NK-92 (cell line): ENCODE measurements around the gene LRMDA.
"Not testable (repeated sequence)": the region's sequence is repeated elsewhere in the genome, so short reads cannot be mapped to it uniquely, and the experiment has no call there.

Experiments used
- DNase-seq: peaks from one replicate; lab custom pipeline; 2025; ENCODE audit not compliant: unreplicated experiment; lab: John Stamatoyannopoulos, UW

The LRMDA gene

DNA sequence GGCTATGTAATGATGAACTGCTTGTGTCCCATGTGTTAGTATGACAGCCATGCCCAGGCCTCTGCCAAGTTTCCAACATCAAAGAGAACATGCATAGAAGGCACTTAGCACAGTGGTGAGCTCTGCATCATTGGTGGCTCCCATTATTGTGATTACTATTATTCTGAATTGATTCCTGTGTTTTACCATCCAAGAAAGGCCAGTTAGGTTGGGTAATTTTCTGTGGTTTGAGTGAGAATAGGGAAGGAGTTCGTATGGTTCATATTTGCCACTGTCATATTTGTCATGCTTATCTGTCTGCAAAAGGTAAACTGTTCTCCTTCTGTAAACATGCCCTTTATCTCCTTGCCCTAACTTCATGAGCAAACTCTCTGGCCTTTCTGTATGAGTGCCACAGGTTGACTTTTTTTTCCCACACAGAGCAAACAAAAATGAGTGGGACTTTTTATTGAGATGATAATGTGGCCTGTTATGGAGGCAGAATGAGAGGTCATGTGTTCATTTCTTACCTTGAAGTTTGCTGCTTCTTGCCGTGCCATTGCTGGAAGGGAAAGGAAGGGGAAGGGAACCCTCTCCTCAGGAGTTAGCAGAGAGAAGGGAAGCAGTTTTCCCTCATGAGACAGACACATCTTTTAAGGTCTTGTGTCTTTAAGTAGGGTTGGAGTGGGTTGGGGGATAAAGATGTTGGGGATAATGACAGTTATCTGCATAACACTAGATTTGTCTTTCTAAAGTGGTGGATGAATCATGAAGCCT, 301.9 kb downstream of the LRMDA start:
- DNase-seq, result no peak

DNA sequence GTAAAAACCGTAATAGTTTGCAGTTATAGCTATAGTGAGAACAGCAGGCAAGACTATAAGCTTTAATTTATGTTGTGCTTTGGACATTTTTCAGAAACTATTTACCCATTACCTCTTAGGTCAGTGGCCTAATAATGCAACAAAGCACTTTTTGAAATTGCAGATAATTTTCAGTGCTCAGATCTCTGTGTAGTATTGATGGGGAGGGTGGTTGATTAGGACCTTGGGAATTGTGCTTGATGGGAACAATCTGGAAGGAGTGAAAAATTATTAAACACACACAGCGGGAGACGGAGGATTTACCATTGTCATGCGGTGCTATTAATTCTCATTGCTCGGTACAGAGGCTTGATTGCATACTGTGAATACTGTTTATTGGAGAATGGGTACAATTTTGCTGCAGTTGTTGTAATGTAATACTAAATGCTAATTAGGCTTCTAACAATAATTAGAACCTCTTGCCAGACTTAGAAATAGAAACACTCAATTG, 304.8 kb downstream of the LRMDA start:
- no peak for DNase-seq

DNA sequence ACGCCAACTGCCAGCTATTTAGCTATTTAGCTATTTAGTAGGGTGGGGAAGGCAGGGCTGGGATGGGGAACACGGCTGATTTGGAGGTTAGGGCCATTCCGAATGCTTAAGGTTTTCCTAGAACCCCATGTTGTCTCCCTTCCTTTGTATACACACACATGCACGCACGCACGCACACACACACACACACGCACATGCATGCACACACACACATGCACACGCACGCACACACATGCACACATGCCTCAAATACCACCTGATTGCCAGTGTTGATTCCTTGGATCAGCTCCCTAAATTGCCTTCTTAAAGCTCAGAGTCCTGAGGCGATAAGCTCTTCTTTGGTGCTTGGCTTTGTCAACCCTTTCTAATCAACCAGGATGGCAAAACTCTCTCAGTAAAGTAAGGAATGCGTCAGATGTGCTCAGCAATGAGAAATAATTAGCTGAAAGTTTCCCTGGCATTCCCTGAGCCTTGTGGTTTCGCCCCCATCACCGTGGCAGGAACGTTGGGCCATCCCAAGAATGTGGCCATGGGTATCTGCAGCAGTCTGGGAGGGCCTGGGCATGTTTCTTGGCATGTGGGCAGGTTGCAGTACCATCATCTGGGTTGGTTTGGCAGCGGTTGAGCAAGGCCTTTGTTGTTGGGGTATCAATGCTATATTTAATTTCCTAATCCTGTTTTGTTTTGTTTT, 305.6 kb downstream of the LRMDA start:
- no peak for DNase-seq

DNA sequence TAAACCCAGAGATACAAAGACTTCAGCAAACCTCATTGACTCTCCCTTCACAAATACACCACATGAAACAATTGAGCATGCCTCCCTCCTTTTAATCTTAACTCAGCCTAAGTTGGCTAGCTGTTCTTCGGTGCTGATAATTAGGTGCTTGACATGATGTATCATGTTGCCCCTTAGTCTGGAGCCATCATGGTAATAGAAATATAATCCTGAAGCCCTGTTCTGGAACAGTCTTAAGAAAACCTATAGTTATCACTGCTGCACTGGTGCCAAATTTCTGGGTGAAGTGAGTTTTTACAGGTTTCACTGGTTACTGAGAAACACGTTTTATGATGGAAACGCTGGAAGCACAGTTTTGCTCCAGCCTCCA, 306.1 kb downstream of the LRMDA start:
- no peak for DNase-seq

DNA sequence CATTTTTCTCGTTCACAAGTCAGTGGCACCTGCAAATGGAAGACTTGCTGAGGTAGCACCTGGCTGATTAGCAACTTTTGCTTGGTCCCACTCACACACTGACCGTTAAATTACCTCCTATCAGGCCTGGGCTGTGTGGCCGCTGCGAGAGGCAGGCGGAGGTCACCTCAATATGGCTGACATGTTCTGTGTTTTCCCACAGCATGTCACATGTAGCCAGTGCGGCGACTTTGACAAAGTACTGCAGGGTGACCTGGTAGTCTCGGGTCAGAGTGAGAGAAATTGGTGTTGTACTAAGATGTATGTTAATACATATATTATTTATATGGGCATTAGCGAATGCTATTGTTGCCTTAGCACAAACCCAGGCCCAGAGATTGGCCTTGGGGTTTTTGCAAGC, 307.5 kb downstream of the LRMDA start:
- no peak for DNase-seq

DNA sequence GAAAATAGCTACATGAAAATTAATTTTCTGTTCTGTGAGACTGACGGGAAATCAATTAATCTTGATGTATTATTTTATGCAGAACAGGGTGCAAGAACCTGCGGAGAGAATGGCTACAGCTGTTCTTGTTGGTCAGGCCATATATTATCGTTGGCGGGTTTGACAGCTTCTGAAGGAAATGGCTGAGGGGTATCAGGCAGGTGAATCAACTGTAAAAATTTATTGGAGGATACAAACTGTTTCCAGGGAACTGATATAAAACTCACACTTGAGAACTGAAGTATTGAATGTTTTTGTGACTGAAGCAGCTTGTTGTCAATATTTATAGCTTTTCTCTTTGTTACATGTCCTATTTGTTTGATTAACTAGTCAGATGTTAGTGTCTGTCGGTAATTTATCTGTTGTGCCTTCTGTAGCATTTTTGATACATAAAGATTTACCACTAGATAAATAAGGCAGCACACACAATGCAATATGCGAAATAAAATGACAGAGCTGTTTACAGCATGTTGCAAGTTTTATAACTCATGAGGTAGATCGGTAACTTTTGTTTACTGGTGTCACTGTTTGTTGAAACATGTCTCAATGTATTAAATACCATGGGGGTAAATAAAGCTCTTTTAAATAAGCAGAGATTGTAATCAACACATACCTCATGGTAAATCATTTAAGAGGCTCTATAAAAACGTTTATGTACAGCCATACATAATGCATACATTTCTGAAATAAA, 308.2 kb downstream of the LRMDA start:
- no peak for DNase-seq

DNA sequence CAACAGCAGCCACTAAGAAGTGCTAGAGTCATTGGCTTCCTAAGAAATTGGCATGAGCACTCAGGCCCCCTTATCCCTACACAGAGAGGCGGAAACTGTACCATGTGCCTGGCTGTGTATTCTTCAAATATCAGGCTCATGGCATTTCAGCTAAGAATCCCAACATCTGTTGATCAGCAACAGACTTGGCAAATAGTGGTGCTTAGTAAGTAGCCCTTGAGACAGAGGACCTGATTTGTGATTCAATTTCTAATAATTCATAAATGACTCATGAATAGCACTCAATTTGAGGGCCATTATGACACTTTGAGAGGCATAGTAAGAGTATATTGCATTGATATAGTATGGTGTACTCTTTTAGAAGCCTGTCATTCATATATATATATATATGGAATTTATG, 309.1 kb downstream of the LRMDA start:
- DNase-seq, result no peak

DNA sequence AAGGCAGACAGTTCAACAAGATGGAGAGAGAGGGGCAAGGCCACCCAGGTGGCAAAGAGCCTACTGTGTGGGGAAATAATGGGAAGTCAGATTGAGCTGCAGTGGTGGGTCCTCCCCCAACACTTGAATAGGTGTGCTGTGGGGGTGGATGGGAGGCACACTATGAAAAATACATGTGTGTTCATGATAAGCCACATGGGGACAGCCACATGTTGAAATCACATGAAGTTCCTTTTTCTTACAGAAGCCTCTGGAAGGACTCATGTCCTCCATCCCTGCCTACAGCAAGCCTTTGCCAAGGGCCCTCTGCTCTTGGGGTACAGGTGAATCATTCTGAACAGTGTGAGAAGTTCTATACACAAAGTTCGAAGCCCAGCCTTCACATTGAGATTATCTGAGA, 310.9 kb downstream of the LRMDA start:
- no peak for DNase-seq

DNA sequence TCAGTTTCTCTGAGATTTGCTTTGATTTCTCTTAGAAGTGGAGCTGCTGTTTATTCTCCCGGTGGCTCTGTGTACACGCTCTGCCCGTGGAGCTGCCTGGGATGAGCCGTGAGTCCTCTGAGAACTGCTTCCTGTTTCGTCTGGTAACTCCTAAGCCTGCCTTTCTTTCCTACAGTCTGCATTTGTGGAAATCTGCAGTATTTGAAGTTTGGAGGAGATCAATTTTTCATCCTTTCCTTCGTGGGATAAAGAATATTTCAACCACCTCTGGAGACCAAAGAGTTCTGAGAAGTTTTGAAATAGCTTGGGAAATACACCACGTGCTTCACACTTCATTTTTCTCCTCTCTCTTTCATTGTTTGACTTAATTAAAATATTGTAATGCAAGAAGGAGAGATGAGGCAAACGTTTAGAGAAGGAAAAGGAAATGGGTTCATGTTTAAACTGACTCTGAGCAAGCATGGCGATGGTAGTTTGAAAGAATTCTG, 311.9 kb downstream of the LRMDA start:
- no peak for DNase-seq

DNA sequence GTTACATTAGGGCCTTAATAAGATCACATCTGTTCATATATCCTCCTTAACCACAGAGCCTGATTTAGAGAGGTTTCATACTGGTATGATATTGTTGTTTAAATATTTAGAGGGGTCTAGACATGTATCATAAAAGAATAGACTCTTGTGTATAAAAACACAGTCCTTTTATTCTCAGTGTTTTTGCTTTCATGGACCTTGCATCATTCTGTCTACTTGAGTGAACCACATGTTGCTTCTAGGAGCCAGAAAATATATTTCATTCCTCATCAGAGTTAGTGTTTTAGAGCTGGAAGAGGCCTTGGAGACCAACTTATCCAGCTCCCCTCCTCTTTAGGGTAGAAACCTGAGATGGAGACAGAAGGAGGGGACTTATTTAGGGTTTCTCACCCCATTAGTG, 312.8 kb downstream of the LRMDA start:
- DNase-seq, result no peak

DNA sequence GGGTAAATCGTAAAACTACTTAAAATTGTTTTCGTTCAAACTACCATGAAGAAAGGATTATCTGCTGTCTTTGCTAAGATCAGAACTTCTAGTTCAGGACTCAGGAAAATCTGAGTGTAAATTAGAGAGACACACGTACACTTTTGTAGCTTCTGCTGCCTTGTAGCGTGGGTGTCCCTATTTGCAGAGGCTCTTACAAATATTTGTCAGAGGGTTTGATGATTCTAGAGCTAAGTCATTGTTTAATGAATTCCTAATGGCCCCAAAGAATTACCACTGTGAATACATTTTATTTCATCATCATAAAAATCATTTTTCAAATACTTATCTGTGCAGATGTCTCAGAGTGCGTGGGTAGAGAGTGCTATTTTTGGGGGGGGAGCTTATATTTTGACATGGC, 314.9 kb downstream of the LRMDA start:
- no peak for DNase-seq

DNA sequence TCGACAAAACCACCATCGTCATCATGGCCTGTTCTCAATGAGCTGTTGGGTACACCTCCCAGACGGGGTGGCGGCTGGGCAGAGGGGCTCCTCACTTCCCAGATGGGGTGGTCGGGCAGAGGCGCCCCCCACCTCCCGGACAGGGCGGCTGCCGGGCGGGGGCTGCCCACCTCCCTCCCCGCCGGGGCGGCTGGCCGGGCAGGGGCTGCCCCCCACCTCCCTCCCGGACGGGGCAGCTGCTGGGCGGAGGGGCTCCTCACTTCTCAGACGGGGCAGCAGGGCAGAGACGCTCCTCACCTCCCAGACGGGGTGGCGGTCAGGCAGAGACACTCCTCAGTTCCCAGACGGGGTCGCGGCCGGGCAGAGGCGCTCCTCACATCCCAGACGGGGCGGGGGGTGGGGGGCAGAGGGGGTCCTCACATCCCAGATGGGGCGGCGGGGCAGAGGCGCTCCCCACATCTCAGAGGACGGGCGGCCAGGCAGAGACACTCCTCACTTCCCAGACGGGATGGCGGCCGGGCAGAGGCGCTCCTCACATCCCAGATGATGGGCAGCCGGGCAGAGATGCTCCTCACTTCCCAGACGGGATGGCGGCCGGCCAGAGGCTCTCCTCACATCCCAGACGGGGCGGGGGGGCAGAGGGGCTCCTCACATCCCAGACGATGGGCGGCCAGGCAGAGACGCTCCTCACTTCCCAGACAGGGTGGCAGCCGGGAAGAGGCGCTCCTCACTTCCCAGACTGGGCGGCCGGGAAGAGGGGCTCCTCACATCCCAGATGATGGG, 318.9 kb downstream of the LRMDA start:
- not testable (repeated sequence) for DNase-seq

DNA sequence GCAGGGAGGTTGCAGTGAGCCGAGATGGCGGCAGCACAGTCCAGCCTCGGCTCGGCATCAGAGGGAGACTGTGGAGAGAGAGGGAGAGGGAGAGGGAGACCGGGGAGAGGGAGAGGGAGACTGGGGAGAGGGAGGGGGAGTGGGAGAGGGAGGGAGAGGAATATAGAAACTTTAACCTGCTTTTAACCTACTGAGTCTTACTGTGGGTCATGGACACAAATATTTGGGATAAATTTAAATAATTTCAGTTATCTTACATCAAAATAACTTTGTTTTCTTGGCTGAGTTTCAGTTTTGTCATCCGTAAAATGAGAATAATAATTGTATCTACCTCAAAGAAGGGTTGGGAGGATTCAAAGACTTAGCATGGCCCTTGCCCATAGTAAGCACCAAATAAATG, 319.8 kb downstream of the LRMDA start:
- no peak for DNase-seq

DNA sequence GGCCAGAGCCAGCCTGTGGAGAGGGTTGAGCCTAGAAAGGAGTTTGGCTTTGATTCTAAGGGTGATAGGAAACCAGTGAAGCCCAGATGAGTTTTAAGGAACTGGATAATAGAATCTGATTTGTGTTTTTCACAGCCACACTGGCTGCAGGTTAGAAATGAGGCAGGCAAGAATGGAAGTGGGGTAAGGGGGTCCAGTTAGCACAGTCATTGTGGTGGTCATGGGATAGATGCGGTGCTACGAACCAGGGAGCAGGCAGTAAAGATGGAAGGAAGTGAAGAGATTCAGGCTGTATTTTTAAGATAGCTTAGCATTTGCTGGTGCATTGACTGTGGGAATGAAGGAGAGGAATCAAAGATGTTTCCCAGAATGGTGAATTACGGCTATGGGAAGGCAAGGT, 322.2 kb downstream of the LRMDA start:
- no peak for DNase-seq

DNA sequence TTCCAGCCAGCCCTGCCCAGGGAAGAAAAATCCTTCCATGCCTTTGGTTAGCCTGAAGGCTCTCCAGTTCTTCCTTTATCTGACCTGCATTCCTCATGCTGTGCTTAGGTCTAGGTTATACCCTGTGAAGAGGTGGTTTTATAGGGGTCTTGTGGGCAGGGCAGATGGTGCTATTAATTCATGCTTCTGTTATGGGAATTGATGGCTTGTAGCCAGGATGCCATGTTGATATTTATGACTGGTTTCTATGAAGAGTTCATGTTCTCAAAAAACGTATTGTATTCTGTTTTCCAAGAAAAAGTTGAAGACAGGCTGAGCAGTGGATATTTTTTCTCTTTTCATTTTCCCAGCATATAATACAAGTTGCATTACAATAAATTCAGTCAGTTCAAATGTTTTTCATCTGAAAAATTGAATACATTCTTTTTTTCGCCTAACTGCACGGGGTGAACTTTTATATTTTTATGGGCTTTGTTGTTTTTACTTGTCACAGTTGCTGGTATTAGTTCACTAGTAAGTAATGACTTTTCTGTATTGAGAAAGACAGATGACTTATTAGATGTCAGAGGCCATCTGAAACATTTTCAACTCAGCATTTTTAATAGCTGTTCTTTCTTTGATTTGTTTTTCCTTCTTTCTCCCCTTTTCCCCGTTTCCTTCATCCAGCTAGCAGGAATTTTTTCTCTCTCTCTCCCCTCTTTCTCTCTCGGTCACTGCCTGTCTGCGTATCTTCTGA, 322.8 kb downstream of the LRMDA start:
- no peak for DNase-seq

DNA sequence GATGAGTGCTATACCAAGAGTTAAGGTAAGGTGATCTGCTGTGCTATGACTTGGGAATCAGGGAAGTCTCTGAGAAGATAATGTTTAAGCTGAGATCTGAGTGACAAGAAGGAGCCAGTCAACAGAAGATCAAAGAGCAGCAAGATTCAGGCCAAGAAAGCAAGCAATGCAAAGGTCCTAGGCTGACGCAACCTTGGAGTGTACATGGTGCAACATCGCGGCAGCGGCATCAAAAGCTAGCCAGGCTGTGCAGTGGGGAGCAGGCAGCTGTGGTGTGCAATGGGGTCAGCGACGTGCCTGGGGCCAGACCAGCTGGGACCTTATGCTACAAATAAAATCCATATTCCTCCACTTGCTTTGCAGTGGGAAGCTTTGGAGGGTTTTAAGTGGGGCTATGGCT, 324.1 kb downstream of the LRMDA start:
- DNase-seq, result no peak

DNA sequence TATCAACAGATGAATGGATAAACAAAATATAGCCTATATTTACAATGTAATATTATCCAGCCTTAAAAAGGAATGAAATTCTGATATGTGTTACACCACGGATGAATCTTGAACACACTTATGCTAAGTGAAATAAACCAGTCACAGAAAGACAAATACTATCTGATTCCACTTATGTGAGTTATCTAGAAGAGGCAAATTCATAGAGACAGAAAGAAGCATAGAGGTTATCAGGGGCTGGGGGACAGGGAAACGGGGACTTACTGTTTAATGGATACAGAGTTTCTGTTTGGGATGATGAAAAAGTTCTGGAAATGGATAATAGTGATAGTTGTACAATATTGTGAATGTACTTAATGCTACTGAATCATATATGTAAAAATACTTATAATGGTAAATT, 329.9 kb downstream of the LRMDA start:
- DNase-seq, result no peak

DNA sequence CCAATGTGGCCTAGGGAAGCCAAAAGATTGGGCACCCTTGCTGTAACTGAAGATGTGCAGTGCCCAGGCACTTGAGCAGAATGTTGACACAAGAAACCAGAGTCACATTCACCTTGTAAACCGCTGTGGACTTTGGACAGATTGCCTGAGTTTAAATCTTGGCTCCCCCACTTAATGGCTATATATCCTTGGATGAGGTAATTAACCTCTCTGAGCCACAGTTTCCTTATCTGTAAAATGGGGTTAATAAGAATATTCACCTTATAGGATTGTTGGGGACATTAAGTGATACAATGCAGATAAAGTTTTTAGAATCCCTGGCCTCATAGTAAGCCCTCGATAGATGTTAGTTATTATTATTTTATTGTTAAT, 331.0 kb downstream of the LRMDA start:
- DNase-seq, result no peak

DNA sequence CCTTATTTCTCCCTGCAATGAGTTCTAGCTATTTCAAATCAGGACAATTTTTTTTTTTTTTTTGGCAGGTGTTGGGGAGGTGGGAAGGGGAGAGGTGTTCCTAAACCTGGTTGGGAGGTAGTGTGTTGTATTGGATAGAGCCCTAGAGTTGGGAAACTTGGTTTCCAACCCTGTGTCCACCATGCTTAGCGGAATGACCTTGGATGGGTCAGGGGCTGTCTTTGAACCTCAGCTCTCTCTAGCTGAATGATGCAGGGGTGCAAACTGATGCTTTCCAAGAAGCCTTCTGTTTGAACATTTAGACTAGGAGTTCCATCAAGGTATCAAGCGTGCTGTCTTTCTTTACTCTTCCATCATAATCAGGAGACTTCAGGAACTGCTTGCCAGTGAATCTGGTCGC, 332.2 kb downstream of the LRMDA start:
- DNase-seq, result no peak

DNA sequence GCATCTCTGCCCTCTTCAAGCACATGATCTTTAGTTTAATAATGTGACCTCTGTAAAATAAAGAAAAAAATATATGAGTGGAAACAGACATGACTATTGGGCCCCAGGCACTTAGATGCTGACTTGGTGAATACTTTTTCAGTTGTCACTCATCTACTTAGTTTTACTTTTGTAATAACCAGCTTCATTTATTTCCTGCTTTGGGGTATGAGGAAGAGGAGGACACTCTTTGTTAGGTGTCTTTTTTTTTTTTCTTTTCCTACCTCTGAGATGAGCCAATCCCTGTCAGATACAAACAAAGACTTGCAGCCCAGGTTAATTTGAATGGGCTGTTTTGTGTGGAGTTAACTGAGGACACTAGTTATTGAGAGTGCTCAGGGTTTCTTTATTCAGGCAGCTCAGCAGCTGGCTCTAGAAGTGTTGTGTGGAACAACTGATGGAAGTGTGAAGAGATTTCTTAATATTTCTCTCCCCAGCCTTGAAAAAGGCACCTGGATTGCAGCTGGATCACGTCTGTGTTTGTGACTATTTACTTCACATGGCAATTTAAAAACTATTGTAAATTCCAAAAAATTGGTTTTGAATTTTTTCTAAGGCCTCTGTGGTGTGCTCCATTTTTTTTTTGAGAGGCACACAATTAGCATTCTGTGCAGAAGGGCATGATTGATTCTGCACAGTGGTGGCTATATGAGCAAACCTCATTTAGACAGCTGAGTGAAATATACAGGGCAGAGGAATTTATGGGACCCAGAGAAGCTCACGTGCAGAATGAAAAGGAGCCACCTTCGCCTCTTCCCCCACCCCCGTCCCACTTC, 333.8 kb downstream of the LRMDA start:
- no peak for DNase-seq
